SK-N-SH (cell line): ENCODE measurements around the gene NUDCD3. TPM values are rescaled to one million over a fixed set of nuclear protein-coding genes. Genes with fewer than 3 reads are reported as not detected.

Source experiments
- CTCF ChIA-PET: fragments of 300-600, 350-600 bp; formaldehyde crosslinking; extraction: SDS; loops from one replicate; lab custom pipeline; 2021; lab: Yijun Ruan, JAX
- POLR2A ChIA-PET: fragments of 350-600 bp; sonication (Branson Sonifier 250); formaldehyde crosslinking; extraction: SDS; loops from one replicate; lab custom pipeline; 2020; ENCODE audit warnings: antibody characterized with exemption, inconsistent platforms; lab: Yijun Ruan, JAX
- DNase-seq: peaks from one replicate; pipeline ENCODE4 v3.0.0; 2012
- H2AFZ ChIP-seq: fragments of 200-600 bp; sonication (generic); 2 replicates; pipeline ENCODE4 v1.8.1; 2016; ENCODE audit warnings: antibody characterized with exemption, mild to moderate bottlenecking, low read depth
- H3F3A ChIP-seq: fragments of 200-600 bp; sonication (generic); replicated peaks from 2 replicates; pipeline ENCODE3; 2016; ENCODE audit warnings: antibody characterized with exemption, mild to moderate bottlenecking; ENCODE audit not compliant: insufficient read depth
- H3K27ac ChIP-seq, 2 experiments: fragments of 200-500 bp in 1 of 2; fragments of 200-600 bp in 1 of 2; sonication (Bioruptor generic) in 1 of 2; sonication (generic), shearing (Covaris generic) in 1 of 2; 2 replicates each; pipeline versions ENCODE4 v1.5.1 to v1.6.1; 2014 to 2016; ENCODE audit warnings: low read depth in 2 of 2, inconsistent platforms in 1 of 2, low read length in 1 of 2, mild to moderate bottlenecking in 1 of 2, mixed read lengths in 1 of 2
- H3K27me3 ChIP-seq: fragments of 200-600 bp; sonication (generic), shearing (Covaris generic); 2 replicates; pipeline ENCODE4 v1.6.1; 2016; ENCODE audit warnings: mixed run types; ENCODE audit not compliant: insufficient read depth
- H3K36me3 ChIP-seq, 2 experiments: fragments of 200-500 bp in 1 of 2; fragments of 200-600 bp in 1 of 2; sonication (Bioruptor generic) in 1 of 2; sonication (generic) in 1 of 2; replicated peaks in 1 of 2; 2 replicates each; pipeline versions ENCODE3 to v1.5.1; 2014 to 2016; ENCODE audit warnings: low read length in 1 of 2, mild to moderate bottlenecking in 1 of 2; ENCODE audit not compliant: insufficient read depth in 2 of 2, control insufficient read depth in 1 of 2
- H3K4me1 ChIP-seq, 2 experiments: fragments of 200-500 bp in 1 of 2; fragments of 200-600 bp in 1 of 2; sonication (Bioruptor generic) in 1 of 2; sonication (generic), shearing (Covaris generic) in 1 of 2; 2 replicates each; pipeline versions ENCODE4 v1.5.1 to v1.6.1; 2014 to 2016; ENCODE audit warnings: low read depth in 1 of 2, low read length in 1 of 2, mixed run types in 1 of 2; ENCODE audit not compliant: insufficient read depth in 2 of 2, control insufficient read depth in 1 of 2
- H3K4me2 ChIP-seq: fragments of 200-600 bp; sonication (generic), shearing (Covaris generic); 2 replicates; pipeline ENCODE4 v1.6.1; 2017; ENCODE audit warnings: mixed run types
- H3K4me3 ChIP-seq, 2 experiments: fragments of 200-500 bp in 1 of 2; fragments of 200-600 bp in 1 of 2; sonication (Bioruptor generic) in 1 of 2; sonication (generic), shearing (Covaris generic) in 1 of 2; 2 replicates each; pipeline versions ENCODE4 v1.5.1 to v1.8.1; 2014 to 2016; ENCODE audit warnings: low read depth in 2 of 2, inconsistent platforms in 1 of 2, low read length in 1 of 2, mild to moderate bottlenecking in 1 of 2, mixed read lengths in 1 of 2, moderate library complexity in 1 of 2
- H3K79me2 ChIP-seq: fragments of 200-600 bp; sonication (generic); 2 replicates; pipeline ENCODE4 v1.8.1; 2017; ENCODE audit warnings: mild to moderate bottlenecking; ENCODE audit not compliant: insufficient read depth
- H3K9ac ChIP-seq: fragments of 200-600 bp; sonication (generic); 2 replicates; pipeline ENCODE4 v1.6.1; 2017; ENCODE audit warnings: mixed run types
- H3K9me2 ChIP-seq: fragments of 200-600 bp; sonication (generic); 2 replicates; pipeline ENCODE4 v1.6.1; 2017; ENCODE audit warnings: mixed run types
- H3K9me3 ChIP-seq: fragments of 200-600 bp; sonication (generic); 2 replicates; pipeline ENCODE4 v1.6.1; 2017; ENCODE audit warnings: mixed run types, mild to moderate bottlenecking, moderate library complexity
- H4K20me1 ChIP-seq: fragments of 200-600 bp; sonication (generic); 2 replicates; pipeline ENCODE4 v1.6.1; 2017; ENCODE audit warnings: mild to moderate bottlenecking, mixed run types; ENCODE audit not compliant: insufficient read depth
- ELF1 ChIP-seq: IDR thresholded peaks from 2 replicates; pipeline ENCODE4 v1.4.0; 2012
- FOXJ3 ChIP-seq: sonication (generic); formaldehyde crosslinking; IDR thresholded peaks from 2 replicates; pipeline ENCODE4 v1.5.1; 2020; ENCODE audit warnings: mild to moderate bottlenecking, missing genetic modification reagents
- GABPA ChIP-seq: IDR thresholded peaks from 2 replicates; pipeline ENCODE4 v1.4.0; 2012; ENCODE audit warnings: low read depth, mild to moderate bottlenecking
- JUND ChIP-seq: IDR thresholded peaks from 2 replicates; pipeline ENCODE4 v1.4.0; 2012
- NFIC ChIP-seq: IDR thresholded peaks from 2 replicates; pipeline ENCODE4 v1.4.0; 2012; ENCODE audit warnings: borderline replicate concordance
- NRF1 ChIP-seq: IDR thresholded peaks from 2 replicates; pipeline ENCODE4 v1.6.1; 2012; ENCODE audit warnings: low read depth, mild to moderate bottlenecking, low read length
- RAD21 ChIP-seq: IDR thresholded peaks from 2 replicates; pipeline ENCODE4 v1.6.1; 2012; ENCODE audit warnings: mild to moderate bottlenecking, low read length
- SIN3A ChIP-seq: IDR thresholded peaks from 2 replicates; pipeline ENCODE4 v1.6.1; 2012; ENCODE audit warnings: low read depth, mild to moderate bottlenecking, low read length, moderate library complexity, borderline replicate concordance
- TAF1 ChIP-seq: IDR thresholded peaks from 2 replicates; pipeline ENCODE4 v1.6.1; 2012; ENCODE audit warnings: low read depth, mild to moderate bottlenecking, low read length, moderate library complexity, borderline replicate concordance
- TEAD4 ChIP-seq: IDR thresholded peaks from 2 replicates; pipeline ENCODE4 v1.4.0; 2012; ENCODE audit warnings: mild to moderate bottlenecking, borderline replicate concordance; ENCODE audit not compliant: insufficient read depth
- YY1 ChIP-seq: IDR thresholded peaks from 2 replicates; pipeline ENCODE4 v1.4.0; 2012; ENCODE audit warnings: low read depth, mild to moderate bottlenecking
- WGBS: methylation state at CpG from one replicate; pipeline ENCODE4 v1.1.6; 2017; ENCODE audit warnings: low lambda C conversion rate; 5-methylcytosine and 5-hydroxymethylcytosine counted together
- polyA plus RNA-seq, 3 experiments: library from polyadenylated mRNA; depleted of rRNA; stranded (reverse); fragments of >200 nt; gene quantifications; 2 replicates each; pipeline ENCODE4 v1.2.3, GENCODE V29; 2012
- TF ChIP-seq, protein P1 (sequence below): IDR thresholded peaks from 2 replicates; pipeline ENCODE4 v1.4.0; 2012; ENCODE audit warnings: low read depth, borderline replicate concordance
- TF ChIP-seq, protein P2 (sequence below): IDR thresholded peaks from 2 replicates; pipeline ENCODE4 v1.4.0; 2012; ENCODE audit warnings: low read depth
- TF ChIP-seq, protein P3 (sequence below): fragments of 200-600 bp; sonication (generic); IDR thresholded peaks from 2 replicates; pipeline ENCODE4 v1.6.1; 2017; ENCODE audit warnings: antibody characterized with exemption, mild to moderate bottlenecking, moderate library complexity
- TF ChIP-seq, protein P4 (sequence below): fragments of 150-350 bp; IDR thresholded peaks from 2 replicates; pipeline ENCODE4 v1.6.1; 2016; ENCODE audit warnings: mild to moderate bottlenecking, low read depth, low read length

Gene NUDCD3
- polyA plus RNA-seq, 1 of the 3 experiments (the other 2 are of a cell fraction): 66.0 TPM

DNA sequence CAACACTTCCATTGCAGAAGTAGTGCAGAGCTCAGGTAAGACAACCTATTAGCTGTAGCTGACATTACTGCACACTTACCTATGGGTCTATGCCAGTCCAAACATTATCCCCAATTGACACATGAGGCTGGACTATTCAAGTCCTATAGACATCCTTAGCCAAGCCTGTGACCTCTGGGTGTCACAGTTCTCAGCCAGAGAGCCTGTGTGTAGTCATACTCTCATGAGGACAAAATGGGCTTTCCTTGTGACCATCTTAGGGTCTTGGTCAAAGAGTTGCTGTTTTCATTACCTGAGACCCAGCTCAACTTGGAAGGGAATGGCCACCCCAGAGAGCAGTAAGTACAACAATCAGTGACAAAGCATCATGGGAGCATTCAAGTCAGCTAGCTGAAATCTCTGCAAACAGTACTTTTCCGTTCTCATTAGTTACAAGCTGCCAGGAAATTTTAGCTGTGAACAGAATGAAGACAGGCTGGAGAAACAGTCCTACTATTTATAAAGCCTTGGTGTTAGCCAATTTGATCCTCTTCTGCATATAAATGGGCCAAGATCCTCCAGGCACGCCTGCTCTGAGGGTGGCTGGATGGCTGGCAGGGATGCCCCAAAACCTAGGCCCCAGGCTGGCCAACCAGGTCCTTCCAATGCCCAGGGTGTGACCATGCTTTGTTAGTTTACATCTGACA is 44.3 kb downstream of the NUDCD3 start:
- Histone ChIP-seq H3K4me1 (peaks cover 9 to 10% of the 10 kb centered on the region in 2 experiments; a peak in 2 of 4 replicates), H4K20me1 (peaks cover 60% of the 10 kb centered on the region), H3K4me2 (no peak overlapping the region), H3K9me3 (no peaks in the 10 kb centered on the region), H3K27me3 (no peaks in the 10 kb centered on the region), H3K27ac (no peak overlapping the region), H3K9me2 (no peaks in the 10 kb centered on the region), H3K36me3 (peaks cover 16 to 35% of the 10 kb centered on the region in 2 experiments), H3K79me2 (peaks cover 97% of the 10 kb centered on the region), H3K9ac (no peak overlapping the region), H2AFZ (no peak overlapping the region), H3K4me3 (no peak overlapping the region), H3F3A (peaks cover 11% of the 10 kb centered on the region)
- ChIA-PET CTCF (no interaction called here), POLR2A (no interaction called here)
- DNase-seq: no peak
- 95% methylated on average over 2 of the region's 2 CpGs for WGBS
- TF ChIP-seq ELF1 (no peak), TAF1 (no peak), SIN3A (no peak), GABPA (no peak), TEAD4 (no peak), RAD21 (no peak), JUND (no peak), NRF1 (no peak), NFIC (no peak), FOXJ3 (no peak), YY1 (no peak)
- TF ChIP-seq, protein P1, sequence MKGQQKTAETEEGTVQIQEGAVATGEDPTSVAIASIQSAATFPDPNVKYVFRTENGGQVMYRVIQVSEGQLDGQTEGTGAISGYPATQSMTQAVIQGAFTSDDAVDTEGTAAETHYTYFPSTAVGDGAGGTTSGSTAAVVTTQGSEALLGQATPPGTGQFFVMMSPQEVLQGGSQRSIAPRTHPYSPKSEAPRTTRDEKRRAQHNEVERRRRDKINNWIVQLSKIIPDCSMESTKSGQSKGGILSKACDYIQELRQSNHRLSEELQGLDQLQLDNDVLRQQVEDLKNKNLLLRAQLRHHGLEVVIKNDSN: no peak
- TF ChIP-seq, protein P2, sequence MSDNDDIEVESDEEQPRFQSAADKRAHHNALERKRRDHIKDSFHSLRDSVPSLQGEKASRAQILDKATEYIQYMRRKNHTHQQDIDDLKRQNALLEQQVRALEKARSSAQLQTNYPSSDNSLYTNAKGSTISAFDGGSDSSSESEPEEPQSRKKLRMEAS: no peak
- TF ChIP-seq, protein P3, sequence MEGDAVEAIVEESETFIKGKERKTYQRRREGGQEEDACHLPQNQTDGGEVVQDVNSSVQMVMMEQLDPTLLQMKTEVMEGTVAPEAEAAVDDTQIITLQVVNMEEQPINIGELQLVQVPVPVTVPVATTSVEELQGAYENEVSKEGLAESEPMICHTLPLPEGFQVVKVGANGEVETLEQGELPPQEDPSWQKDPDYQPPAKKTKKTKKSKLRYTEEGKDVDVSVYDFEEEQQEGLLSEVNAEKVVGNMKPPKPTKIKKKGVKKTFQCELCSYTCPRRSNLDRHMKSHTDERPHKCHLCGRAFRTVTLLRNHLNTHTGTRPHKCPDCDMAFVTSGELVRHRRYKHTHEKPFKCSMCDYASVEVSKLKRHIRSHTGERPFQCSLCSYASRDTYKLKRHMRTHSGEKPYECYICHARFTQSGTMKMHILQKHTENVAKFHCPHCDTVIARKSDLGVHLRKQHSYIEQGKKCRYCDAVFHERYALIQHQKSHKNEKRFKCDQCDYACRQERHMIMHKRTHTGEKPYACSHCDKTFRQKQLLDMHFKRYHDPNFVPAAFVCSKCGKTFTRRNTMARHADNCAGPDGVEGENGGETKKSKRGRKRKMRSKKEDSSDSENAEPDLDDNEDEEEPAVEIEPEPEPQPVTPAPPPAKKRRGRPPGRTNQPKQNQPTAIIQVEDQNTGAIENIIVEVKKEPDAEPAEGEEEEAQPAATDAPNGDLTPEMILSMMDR: no peak
- TF ChIP-seq, protein P4, sequence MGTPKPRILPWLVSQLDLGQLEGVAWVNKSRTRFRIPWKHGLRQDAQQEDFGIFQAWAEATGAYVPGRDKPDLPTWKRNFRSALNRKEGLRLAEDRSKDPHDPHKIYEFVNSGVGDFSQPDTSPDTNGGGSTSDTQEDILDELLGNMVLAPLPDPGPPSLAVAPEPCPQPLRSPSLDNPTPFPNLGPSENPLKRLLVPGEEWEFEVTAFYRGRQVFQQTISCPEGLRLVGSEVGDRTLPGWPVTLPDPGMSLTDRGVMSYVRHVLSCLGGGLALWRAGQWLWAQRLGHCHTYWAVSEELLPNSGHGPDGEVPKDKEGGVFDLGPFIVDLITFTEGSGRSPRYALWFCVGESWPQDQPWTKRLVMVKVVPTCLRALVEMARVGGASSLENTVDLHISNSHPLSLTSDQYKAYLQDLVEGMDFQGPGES: no peak
